ENCODE measurements around the gene FOXP1.

GRCh38 chr3:71168880-71169411 is 414.6 kb downstream of the FOXP1 start:
- no peak for TF ChIP-seq FOXM1 (IDR thresholded peaks at IDR 0.05; ENCODE audit: borderline replicate concordance)
- no peak for TF ChIP-seq TARDBP (IDR thresholded peaks at IDR 0.05)
- no peak for TF ChIP-seq ARNT (IDR thresholded peaks at IDR 0.05)
- no peak for TF ChIP-seq FOXA1 (IDR thresholded peaks at IDR 0.05)

All from HEK293T (cell line).